RPMI7951 (cell line): ENCODE data around the gene SCFD1. TPM values are rescaled to one million over a fixed set of nuclear protein-coding genes. Genes with fewer than 3 reads are reported as not detected.
"Not testable (repeated sequence)": the region's sequence is repeated elsewhere in the genome, so short reads cannot be mapped to it uniquely, and the experiment has no call there.

Experiments used
- DNase-seq: peaks from one replicate; pipeline ENCODE4 v3.0.0-alpha.2; 2012; ENCODE audit warnings: low read depth
- total RNA-seq: library from RNA; depleted of rRNA; stranded (reverse); fragments of >200 nt; shearing (Covaris generic); gene quantifications from 2 replicates; pipeline ENCODE4 v1.2.3, GENCODE V29; 2014

Gene SCFD1
- total RNA-seq, 1 experiment from 2014 or later = 90.2 TPM

- DNase-seq = no peak
Observed at GRCh38 chr14:30678926-30679431, 56.9 kb downstream of the SCFD1 start.

- DNase-seq = no peak
Observed at GRCh38 chr14:30680036-30680435, 57.9 kb downstream of the SCFD1 start.

- not testable (repeated sequence) for DNase-seq
Observed at GRCh38 chr14:30680776-30681175, 58.7 kb downstream of the SCFD1 start.

DNA sequence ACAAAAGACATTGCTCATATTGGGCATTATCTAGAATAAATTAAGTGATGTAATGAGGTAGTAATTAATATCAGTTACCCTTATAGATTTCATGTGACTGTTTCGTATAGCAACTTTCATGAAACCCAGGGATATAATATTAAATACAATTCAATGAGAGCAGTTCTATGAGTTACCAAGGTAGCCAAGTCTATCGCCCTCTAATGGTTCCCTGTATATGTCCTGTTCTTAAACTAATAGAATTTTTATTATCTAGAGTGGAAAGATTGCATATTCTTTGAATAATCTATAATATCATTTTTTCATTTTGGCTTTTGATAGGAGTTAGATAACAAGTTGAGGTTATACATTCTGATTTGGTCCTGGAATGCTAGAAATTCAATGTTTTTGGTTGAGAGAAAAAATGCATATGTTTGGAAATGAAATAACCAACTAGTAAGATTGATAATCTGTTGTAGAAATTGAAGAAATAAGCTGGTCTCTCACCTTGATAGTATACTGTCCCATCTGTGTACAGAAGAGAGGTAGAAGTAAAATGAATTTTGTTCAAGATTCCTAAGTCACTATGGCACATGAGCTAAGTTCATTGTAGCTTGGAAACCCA, 59.7 kb downstream of the SCFD1 start:
- DNase-seq = peak; percentile 1

DNA sequence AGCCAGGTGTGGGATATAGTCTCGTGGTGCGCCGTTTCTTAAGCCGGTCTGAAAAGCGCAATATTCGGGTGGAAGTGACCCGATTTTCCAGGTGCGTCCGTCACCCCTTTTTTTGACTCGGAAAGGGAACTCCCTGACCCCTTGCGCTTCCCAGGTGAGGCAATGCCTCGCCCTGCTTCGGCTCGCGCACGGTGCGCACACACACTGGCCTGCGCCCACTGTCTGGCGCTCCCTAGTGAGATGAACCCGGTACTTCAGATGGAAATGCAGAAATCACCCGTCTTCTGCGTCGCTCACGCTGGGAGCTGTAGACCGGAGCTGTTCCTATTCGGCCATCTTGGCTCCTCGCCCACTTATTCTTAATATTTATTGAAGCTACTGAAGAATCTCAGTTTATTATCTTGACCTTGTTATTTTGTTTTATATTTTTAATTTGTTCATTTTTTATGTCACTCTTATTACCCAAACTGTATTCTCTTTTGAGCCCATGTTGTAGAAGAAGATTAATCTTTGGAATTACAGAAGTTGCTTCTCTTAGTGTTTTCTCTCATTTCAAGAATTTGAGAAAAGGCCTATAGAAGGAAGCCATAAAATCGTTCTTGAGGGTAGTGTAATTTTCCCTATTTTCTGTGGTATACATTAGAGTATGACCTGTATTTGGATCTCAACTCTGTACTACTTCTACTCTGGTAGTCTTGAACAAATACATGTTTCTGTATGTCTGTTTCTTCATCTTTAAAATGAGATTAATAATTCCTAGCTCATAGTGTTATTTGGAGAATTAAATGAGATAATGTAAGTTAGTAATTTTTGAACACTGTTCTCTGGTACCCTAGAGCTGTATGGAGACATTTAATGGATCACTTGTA, 68.6 kb downstream of the SCFD1 start:
- not testable (repeated sequence) for DNase-seq

DNA sequence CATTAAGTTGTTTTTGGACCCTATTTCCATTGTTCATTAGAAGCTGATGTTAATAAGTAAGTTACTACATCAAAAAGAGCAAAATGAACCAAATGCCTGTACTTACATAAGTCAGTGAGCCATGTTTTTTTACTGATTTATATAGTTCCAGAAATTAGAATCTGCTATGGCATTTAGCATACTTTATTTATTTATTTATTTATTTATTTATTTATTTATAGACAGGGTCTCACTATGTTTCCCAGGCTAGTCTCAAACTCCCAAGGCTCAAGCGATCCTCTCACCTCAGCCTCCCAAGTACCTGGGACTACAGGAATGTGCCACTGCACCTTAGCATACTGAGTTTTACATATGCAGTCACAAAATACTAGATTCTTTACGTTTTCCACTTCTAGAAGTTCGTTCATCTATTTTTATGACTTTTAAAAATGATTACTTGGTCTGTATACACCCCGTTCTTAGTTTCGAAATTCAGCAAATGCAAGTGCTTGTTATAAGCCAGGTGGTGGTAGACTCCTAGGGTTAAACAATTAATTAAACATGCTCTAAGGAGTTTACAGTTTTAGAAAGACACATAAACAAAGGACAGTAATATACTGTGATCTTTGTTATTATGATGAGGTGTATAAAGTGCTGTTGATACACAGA, 69.8 kb downstream of the SCFD1 start:
- no peak for DNase-seq

DNA sequence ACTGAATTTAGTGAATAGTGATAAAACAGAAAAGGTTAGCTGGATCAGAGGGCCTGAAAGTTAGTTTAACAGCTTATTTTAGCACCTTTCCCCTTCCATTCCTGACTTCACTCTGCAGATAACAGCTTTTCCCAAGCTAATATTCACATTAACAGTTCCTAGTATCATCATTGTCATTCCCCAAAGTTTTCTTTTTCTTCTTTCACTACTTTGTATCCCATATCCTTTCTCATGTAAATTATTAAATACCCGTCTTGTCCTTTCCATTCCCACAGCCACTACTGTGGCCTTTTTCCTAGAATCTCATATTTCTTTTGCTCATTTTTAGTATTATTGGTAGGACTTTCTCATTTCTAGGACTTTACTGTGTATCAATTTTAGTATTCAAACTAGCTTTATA, 70.5 kb downstream of the SCFD1 start:
- DNase-seq = no peak

GRCh38 chr14:30698463-30698862, 76.3 kb downstream of the SCFD1 start:
- DNase-seq = no peak

DNA sequence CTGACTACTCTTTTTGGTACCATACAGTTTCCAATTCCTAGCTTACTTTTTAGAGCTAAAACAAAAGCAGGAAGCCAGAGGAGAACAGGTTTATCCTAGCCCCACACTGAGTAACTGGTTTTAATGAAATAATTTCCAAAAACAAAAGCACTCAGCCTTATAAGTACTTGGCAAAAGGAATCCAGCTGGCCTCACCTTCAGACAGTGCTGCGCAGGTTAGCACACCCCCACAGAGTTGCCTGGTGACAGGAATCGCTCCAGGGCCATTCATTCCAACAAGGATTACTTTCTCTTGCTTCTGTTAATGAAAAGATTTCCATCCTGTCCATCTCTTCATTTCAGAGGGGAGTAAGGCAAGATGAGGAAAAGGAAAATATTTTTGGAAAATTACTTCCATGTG, 84.6 kb downstream of the SCFD1 start:
- no peak for DNase-seq

GRCh38 chr14:30708157-30708556, 86.0 kb downstream of the SCFD1 start:
- no peak for DNase-seq

DNA sequence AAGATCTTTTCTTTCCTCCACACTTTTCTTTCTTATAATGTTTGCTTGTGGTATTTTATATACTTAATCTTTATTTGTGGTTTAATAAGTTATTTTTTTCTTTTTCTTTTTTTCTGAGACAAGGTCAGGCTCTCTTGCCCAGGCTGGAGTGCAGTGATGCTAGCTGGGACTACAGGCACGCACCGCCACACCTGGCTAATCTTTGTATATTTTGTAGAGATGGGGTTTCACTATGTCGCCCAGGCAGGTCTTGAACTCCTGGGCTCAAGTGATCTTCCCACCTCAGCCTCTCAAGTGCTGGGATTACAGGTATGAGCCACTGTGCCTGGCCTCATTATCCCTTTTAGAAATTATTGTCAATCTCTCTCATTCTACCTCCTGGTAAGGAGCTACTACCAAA, 87.1 kb downstream of the SCFD1 start:
- DNase-seq = no peak

GRCh38 chr14:30710876-30711275, 88.8 kb downstream of the SCFD1 start:
- no peak for DNase-seq

DNA sequence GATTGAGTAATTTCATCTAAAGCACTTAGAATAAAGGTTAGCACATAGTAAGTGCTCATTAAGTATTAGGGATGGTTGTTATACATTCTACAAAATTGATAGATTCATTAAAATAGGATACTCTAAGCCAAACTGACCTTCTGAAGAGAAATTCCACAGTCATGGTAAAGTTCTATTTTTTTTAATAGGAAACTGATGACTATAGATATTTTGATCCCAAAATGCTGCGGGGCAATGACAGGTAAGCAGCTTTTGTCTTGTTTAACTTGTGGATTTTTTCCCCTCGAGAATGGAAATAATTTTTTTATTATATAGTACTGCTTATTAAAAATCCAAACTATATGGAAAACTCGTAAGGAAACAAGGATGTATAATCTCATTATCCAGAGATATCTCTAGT, 97.0 kb downstream of the SCFD1 start:
- DNase-seq = no peak

GRCh38 chr14:30725763-30726162, 103.6 kb downstream of the SCFD1 start:
- no peak for DNase-seq

GRCh38 chr14:30728471-30728870, 106.4 kb downstream of the SCFD1 start:
- DNase-seq = no peak

DNA sequence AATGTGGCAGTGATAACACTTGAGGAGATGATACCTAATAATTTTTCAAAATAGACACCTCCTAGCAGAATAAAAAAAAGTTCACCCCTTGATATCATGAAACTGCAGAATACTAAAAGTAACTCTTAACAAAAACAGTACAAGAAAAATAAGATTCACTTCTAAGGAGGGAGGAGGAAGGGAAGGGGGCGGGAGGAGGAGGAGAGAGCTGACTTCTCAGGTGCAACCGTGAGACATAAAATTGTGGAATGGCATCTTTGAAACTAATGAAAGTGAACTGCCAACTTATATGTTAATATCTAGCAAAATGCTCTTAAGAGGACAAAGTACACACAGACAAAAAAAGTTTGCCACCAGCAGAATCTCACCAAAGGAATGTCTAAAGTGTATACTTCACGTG, 115.8 kb downstream of the SCFD1 start:
- no peak for DNase-seq

DNA sequence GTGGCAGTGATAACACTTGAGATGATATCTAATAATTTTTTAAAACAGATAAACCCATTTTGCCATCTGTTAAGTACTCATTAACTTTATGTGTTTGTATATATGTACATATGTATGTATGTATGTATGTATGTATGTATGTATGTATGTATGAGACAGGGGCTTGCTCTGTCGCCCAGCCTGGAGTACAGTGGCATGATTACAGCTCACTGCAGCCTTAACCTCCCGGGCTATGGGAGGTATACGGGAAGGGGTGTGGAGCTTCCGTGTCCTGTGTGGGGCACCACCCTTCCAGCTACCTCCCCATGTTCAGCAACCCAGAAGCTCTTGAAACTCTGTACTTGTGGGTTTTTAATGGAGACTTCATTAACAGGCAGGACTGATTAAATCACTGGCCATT, 116.9 kb downstream of the SCFD1 start:
- no peak for DNase-seq

DNA sequence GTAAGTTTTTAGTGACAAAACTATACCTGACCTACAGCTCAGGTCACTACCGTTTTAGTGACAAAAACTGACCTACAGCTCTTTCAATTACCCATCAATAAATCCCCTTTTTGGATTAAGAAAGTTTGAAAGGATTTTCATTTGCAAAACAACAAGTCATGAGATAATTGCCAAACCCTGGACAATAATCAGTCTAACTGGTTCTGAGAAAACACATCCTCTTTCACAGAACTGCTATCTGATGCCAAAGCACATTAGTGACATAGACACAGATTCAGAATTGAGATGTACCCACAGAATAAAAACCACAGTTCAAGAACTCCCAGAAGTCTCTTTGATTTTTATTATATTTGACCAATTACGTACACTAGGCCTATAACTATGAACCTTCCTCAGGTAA, 126.2 kb downstream of the SCFD1 start:
- DNase-seq = no peak

DNA sequence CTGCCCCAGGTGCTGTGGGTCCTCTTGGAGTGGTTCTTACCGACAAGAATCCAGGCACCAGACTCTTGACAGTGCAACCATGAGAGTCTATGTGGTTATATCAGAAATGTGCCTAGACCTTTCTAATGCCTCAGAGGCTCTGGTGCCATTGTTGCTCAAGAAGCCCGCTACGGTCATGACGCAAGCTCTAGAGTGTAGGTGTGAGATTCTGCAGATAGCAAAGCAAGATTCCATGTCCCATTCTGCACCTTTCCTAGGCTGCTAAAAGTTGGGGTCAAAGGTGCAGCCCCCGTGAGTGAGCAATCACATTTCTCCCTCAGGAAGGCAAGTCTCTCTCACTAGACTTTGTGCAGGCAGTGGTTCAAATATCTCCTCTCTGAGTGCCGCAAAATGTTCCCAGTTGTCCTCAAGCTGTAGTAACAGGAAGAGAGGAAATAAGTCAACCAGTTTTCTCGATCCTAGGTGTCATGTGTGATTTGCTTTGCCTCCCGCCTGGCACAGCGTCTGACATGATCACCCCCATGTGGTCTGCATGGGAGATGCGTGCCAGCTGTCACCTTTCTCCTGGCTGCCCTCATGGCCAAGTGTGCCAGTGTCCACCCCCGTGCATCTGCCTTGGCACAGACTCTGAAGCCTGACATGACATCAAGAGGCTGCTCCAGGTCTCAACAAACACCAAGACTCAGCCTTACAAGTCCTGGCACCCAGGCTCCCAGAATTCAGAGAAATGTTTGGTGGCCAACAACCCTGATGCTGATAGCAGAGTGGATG, 129.7 kb downstream of the SCFD1 start:
- no peak for DNase-seq

DNA sequence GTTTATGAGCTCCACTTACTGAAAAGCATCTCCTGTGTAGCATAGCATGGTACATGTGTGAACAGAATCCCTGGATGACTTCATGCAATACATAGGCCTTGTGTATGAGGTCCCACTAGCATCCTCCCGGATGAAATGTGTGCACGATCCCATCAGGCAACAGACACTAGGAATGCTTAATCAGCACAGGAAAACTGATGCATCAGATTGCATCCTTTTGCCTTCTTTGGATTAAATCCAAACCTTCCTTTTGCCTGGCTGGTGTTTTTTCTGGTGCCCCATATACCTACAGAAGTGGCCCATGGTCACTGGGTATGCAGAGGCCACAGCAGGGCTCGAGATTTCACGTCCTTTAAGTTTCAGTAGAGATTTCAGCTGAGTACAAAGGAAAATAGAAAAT, 131.3 kb downstream of the SCFD1 start:
- DNase-seq = no peak

DNA sequence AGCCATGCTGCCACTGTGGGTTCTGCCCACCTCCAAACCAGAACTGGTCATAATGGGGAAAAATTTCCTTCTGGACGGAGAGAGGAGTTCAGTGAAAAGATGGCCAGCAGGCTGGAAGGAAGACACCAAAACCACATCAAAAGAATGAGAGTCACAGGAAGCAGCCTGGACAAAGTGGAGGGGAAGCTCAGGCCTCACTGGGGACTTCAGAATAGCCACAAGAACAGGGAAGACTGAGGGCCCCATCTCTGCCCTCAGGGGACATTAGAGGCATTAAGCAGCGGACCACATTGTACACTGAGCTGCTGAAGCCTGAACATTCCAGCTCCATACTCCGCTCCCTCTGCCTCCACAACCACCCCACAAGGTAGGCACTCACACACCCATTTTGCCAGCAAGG, 132.7 kb downstream of the SCFD1 start:
- DNase-seq = peak; percentile 80

DNA sequence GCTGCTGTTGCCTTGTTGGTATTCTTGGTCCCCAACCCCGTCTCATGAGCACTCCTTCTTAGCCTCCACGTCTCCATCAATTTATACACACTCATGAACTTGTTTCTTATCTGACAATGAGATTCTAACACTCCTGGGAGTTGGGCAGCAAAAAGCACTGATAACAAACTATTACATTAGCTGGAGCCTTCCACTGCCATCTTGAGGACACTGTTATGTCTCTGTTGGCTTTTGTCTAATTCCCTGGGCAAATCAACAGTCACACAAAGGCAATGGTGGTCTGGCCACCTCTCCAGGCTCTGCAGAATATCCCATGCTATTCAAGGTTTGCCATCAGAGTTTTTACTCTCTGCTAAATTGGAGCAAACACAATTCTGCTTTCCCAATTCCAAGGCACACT, 134.5 kb downstream of the SCFD1 start:
- DNase-seq = peak; percentile 5
